Caco-2 (cell line): ENCODE data around the gene PTPN13. TPM values are rescaled to one million over a fixed set of nuclear protein-coding genes. Genes with fewer than 3 reads are reported as not detected.

Experiments
- BruUV-seq: library from RNA; stranded (reverse); fragments of 400-500 nt; replicated peaks from 2 replicates; lab custom pipeline; 2021; lab: Mats Ljungman, UMichigan
- CTCF ChIA-PET: fragments of 300-600 bp; sonication (Branson Sonifier 250); formaldehyde crosslinking; loops from one replicate; lab custom pipeline; 2022; ENCODE audit warnings: antibody characterized with exemption; lab: Charles Lee
- POLR2A ChIA-PET: fragments of 300-600 bp; sonication (Branson Sonifier 250); formaldehyde crosslinking; loops from one replicate; lab custom pipeline; 2022; ENCODE audit warnings: antibody characterized with exemption; lab: Charles Lee
- DNase-seq, 2 experiments: peaks; one replicate each; pipeline versions ENCODE4 v3.0.0 to v3.0.0-alpha.2; 2020 to 2022
- H3K27me3 ChIP-seq: replicated peaks from 2 replicates; pipeline ENCODE4 v1.6.0; 2011; ENCODE audit warnings: low read length; ENCODE audit not compliant: control insufficient read depth, insufficient read depth
- H3K36me3 ChIP-seq: 2 replicates; pipeline ENCODE4 v1.5.1; 2011; ENCODE audit warnings: low read length; ENCODE audit not compliant: control insufficient read depth, insufficient read depth
- H3K4me1 ChIP-seq: fragments of 250-450 bp; sonication (Bioruptor Pico); 2 replicates; pipeline ENCODE4 v1.5.1; 2020; ENCODE audit warnings: mild to moderate bottlenecking
- H3K4me3 ChIP-seq: 2 replicates; pipeline ENCODE4 v1.5.1; 2011; ENCODE audit warnings: low read depth, mild to moderate bottlenecking, control low read depth, low read length
- H3K9me3 ChIP-seq: fragments of 250-450 bp; sonication (Bioruptor Pico); 2 replicates; pipeline ENCODE4 v1.5.1; 2020; ENCODE audit warnings: mild to moderate bottlenecking, moderate library complexity
- H3K27ac Mint-ChIP-seq: one replicate; pipeline ENCODE4 v1.8.0; 2022; ENCODE audit warnings: mixed read lengths; ENCODE audit not compliant: unreplicated experiment
- H3K27me3 Mint-ChIP-seq: one replicate; pipeline ENCODE4 v1.8.0; 2022; ENCODE audit warnings: mixed read lengths; ENCODE audit not compliant: insufficient read depth, unreplicated experiment
- H3K36me3 Mint-ChIP-seq: one replicate; pipeline ENCODE4 v1.8.0; 2022; ENCODE audit warnings: mild to moderate bottlenecking, mixed read lengths; ENCODE audit not compliant: insufficient read depth, unreplicated experiment
- H3K4me1 Mint-ChIP-seq: one replicate; pipeline ENCODE4 v1.8.0; 2022; ENCODE audit warnings: low read depth, mixed read lengths; ENCODE audit not compliant: unreplicated experiment
- H3K4me3 Mint-ChIP-seq: one replicate; pipeline ENCODE4 v1.8.0; 2022; ENCODE audit warnings: mild to moderate bottlenecking, moderate library complexity, mixed read lengths; ENCODE audit not compliant: unreplicated experiment
- H3K9me3 Mint-ChIP-seq: one replicate; pipeline ENCODE4 v1.8.0; 2022; ENCODE audit warnings: mixed read lengths; ENCODE audit not compliant: unreplicated experiment
- intact Hi-C: fragments of 100-400 bp; cut with micrococcal nuclease; formaldehyde crosslinking; loops from one replicate; pipeline ENCODE4 v1.10.0; 2022; ENCODE audit not compliant: unreplicated experiment
- total RNA-seq: library from RNA; stranded (reverse); gene quantifications from 2 replicates; pipeline ENCODE4 v1.2.3, GENCODE V29; 2022
- TF ChIP-seq, protein P1 (sequence below), 2 experiments: fragments of 200-600 bp in 1 of 2; IDR thresholded peaks; 1 replicate in 1 of 2; 2 replicates in 1 of 2; pipeline versions ENCODE4 v1.5.1 to v1.8.0; 2011 to 2022; ENCODE audit warnings: antibody characterized with exemption in 1 of 2, control low read depth in 1 of 2, inconsistent platforms in 1 of 2, low read depth in 1 of 2, low read length in 1 of 2, mild to moderate bottlenecking in 1 of 2, moderate library complexity in 1 of 2; ENCODE audit not compliant: insufficient read depth in 1 of 2, severe bottlenecking in 1 of 2, unreplicated experiment in 1 of 2

Gene PTPN13
- total RNA-seq, 1 experiment from 2014 or later = 12.1 TPM

DNA sequence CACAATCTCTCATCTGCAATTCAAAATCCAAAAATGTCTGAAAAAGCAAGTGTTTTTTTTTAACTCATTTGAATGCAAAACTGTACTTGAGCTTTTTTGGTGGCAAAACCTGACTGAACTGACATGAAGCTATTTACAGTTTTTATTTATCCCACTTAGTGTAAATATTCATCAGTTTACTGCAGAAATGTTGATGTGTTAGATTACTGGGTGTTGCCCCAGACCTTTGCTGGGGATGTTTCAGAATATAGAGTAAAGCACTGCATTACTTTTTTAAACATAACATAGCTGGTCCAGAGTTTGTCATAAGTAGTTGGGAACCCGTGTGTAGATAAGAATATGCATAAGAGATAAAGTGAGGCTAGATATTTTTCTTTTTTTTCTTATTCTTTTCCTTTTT lies 27.3 kb downstream of the PTPN13 start:
- H3K4me3 Mint-ChIP-seq = no peak overlapping the region
- H3K27me3 Mint-ChIP-seq = peaks cover 2% of the 10 kb centered on the region
- DNase-seq = no peak
- TF ChIP-seq, protein P1, sequence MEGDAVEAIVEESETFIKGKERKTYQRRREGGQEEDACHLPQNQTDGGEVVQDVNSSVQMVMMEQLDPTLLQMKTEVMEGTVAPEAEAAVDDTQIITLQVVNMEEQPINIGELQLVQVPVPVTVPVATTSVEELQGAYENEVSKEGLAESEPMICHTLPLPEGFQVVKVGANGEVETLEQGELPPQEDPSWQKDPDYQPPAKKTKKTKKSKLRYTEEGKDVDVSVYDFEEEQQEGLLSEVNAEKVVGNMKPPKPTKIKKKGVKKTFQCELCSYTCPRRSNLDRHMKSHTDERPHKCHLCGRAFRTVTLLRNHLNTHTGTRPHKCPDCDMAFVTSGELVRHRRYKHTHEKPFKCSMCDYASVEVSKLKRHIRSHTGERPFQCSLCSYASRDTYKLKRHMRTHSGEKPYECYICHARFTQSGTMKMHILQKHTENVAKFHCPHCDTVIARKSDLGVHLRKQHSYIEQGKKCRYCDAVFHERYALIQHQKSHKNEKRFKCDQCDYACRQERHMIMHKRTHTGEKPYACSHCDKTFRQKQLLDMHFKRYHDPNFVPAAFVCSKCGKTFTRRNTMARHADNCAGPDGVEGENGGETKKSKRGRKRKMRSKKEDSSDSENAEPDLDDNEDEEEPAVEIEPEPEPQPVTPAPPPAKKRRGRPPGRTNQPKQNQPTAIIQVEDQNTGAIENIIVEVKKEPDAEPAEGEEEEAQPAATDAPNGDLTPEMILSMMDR (IDR thresholded peaks at IDR 0.05; ENCODE audit: insufficient read depth in 1 of 2, low read depth in 1 of 2, low read length in 1 of 2, severe bottlenecking in 1 of 2, unreplicated experiment in 1 of 2) = no peak
- Histone ChIP-seq H3K9me3 (no peaks in the 10 kb centered on the region), H3K4me1 (no peaks in the 10 kb centered on the region), H3K4me3 (no peak overlapping the region), H3K27me3 (no peaks in the 10 kb centered on the region), H3K36me3 (no peaks in the 10 kb centered on the region)
- no TSS peak for BruUV-seq
- ChIA-PET POLR2A (no interaction called here), CTCF (no interaction called here)
- H3K4me1 Mint-ChIP-seq = no peaks in the 10 kb centered on the region
- no peaks in the 10 kb centered on the region for H3K9me3 Mint-ChIP-seq
- H3K36me3 Mint-ChIP-seq = no peaks in the 10 kb centered on the region
- no peak overlapping the region for H3K27ac Mint-ChIP-seq
- intact Hi-C loops = no loop called here

DNA sequence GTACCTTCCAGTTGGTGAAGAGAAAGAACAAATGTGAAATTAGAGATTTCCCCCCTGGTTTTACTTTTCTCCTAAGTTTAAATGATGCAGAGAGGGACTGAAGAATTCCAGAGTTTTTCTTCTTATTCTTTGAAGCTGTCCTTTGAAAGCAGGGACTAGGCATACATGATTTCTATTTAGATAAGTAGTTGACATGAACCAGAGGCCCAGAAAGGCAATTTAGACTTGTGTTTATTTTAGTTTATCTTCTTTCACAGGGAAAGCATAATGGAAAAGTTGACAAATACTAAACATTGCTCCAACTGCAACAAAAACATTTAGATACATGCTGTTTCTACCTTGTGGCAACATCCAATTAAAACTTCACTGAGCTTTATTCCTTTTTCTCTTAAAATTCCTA lies 32.0 kb downstream of the PTPN13 start:
- CTCF ChIA-PET = no interaction called here
- Histone ChIP-seq H3K9me3 (no peaks in the 10 kb centered on the region), H3K36me3 (no peaks in the 10 kb centered on the region), H3K4me1 (no peaks in the 10 kb centered on the region), H3K27me3 (no peaks in the 10 kb centered on the region), H3K4me3 (no peak overlapping the region)
- Mint-ChIP-seq H3K27ac (no peak overlapping the region), H3K4me1 (no peaks in the 10 kb centered on the region), H3K4me3 (no peak overlapping the region), H3K36me3 (no peaks in the 10 kb centered on the region), H3K27me3 (peaks cover 2% of the 10 kb centered on the region), H3K9me3 (no peaks in the 10 kb centered on the region)
- DNase-seq = no peak
- TF ChIP-seq, protein P1 (IDR thresholded peaks at IDR 0.05; ENCODE audit: insufficient read depth in 1 of 2, low read depth in 1 of 2, low read length in 1 of 2, severe bottlenecking in 1 of 2, unreplicated experiment in 1 of 2) = no peak
- no TSS peak for BruUV-seq
- intact Hi-C loops = no loop called here
- POLR2A ChIA-PET = no interaction called here

DNA sequence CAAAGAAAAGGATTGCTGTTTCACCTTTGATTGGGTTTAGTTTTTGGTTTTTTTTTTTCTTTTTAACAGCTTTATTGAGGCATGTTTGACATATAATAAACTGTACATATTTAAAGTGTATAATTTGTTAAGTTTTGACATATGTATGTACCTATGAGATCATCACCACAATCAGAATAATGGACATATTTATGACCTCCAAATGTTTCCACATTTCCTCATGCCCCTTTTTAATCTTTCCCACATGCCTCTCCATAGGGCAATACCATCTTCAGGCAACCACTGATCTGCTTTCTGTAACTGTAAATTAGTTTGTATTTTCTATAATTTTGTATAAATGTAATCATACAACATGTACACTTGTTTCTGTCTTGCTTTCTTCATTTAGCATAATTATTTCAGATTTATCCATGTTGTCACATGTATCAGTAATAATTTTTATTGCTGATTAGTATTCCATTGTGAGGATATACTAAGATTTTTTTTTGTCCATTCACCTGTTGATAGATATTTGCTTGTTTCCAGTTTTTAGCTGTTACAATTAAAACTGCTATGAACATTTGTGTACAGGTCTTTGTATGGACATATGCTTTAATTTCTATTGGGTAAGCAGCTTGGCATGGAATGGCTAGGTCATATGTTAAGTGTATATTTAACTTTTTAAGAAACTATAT lies 33.5 kb downstream of the PTPN13 start:
- Histone ChIP-seq H3K36me3 (no peaks in the 10 kb centered on the region), H3K27me3 (no peaks in the 10 kb centered on the region), H3K4me3 (no peak overlapping the region), H3K4me1 (no peaks in the 10 kb centered on the region), H3K9me3 (no peaks in the 10 kb centered on the region)
- H3K4me1 Mint-ChIP-seq = no peaks in the 10 kb centered on the region
- TF ChIP-seq, protein P1 (IDR thresholded peaks at IDR 0.05; ENCODE audit: insufficient read depth in 1 of 2, low read depth in 1 of 2, low read length in 1 of 2, severe bottlenecking in 1 of 2, unreplicated experiment in 1 of 2) = no peak
- intact Hi-C loops = no loop called here
- H3K27ac Mint-ChIP-seq = no peak overlapping the region
- no peak overlapping the region for H3K4me3 Mint-ChIP-seq
- DNase-seq = no peak
- BruUV-seq = no TSS peak
- no peaks in the 10 kb centered on the region for H3K9me3 Mint-ChIP-seq
- no peaks in the 10 kb centered on the region for H3K27me3 Mint-ChIP-seq
- CTCF ChIA-PET = no interaction called here
- H3K36me3 Mint-ChIP-seq = no peaks in the 10 kb centered on the region
- POLR2A ChIA-PET = no interaction called here
